Ishikawa (cell line): Measurements from ENCODE around the gene GRB10.

ENCODE experiments used
- CEBPB ChIP-seq: IDR thresholded peaks from 2 replicates; pipeline ENCODE4 v1.6.1; 2012
- CREB1 ChIP-seq: IDR thresholded peaks from 2 replicates; pipeline ENCODE4 v1.6.1; 2012; ENCODE audit warnings: low read depth
- EGR1 ChIP-seq: IDR thresholded peaks from 2 replicates; pipeline ENCODE4 v1.6.1; 2012
- EP300 ChIP-seq: IDR thresholded peaks from 2 replicates; pipeline ENCODE4 v1.6.1; 2012; ENCODE audit warnings: borderline replicate concordance
- FOXM1 ChIP-seq: IDR thresholded peaks from 2 replicates; pipeline ENCODE4 v1.6.1; 2012; ENCODE audit warnings: low read depth, borderline replicate concordance
- MAX ChIP-seq: IDR thresholded peaks from 2 replicates; pipeline ENCODE4 v1.6.1; 2012
- NFIC ChIP-seq: IDR thresholded peaks from 2 replicates; pipeline ENCODE4 v1.6.1; 2012
- RAD21 ChIP-seq: IDR thresholded peaks from 2 replicates; pipeline ENCODE4 v1.6.1; 2012; ENCODE audit warnings: low read depth
- REST ChIP-seq: IDR thresholded peaks from 2 replicates; pipeline ENCODE4 v1.6.1; 2012; ENCODE audit warnings: low read depth, mild to moderate bottlenecking
- TAF1 ChIP-seq: IDR thresholded peaks from 2 replicates; pipeline ENCODE4 v1.6.1; 2012; ENCODE audit warnings: low read depth, mild to moderate bottlenecking
- TCF12 ChIP-seq: IDR thresholded peaks from 2 replicates; pipeline ENCODE4 v1.6.1; 2012; ENCODE audit warnings: low read depth
- TEAD4 ChIP-seq: IDR thresholded peaks from 2 replicates; pipeline ENCODE4 v1.6.1; 2012
- USF1 ChIP-seq: IDR thresholded peaks from 2 replicates; pipeline ENCODE4 v1.6.1; 2012
- YY1 ChIP-seq: IDR thresholded peaks from 2 replicates; pipeline ENCODE4 v1.6.1; 2012; ENCODE audit warnings: low read depth
- ZBTB7A ChIP-seq: IDR thresholded peaks from 2 replicates; pipeline ENCODE4 v1.6.1; 2012; ENCODE audit warnings: low read depth

Gene GRB10

GRCh38 chr7:50782375-50783208 lies at the start of gene GRB10:
GRB10 (minus strand) TSS chr7:50782896; CDS start chr7:50732322, 50,574 bp downstream.
- TF ChIP-seq TEAD4 (no peak), EGR1 (no peak), FOXM1 (no peak), YY1 (no peak), TCF12 (no peak), TAF1 (no peak), CREB1 (no peak), MAX (no peak), RAD21 (peak; percentile 41; the same call in 1 of the 2 replicates), CEBPB (no peak), ZBTB7A (no peak), EP300 (no peak), REST (no peak), USF1 (peak; percentile 71), NFIC (no peak)

- TF ChIP-seq ZBTB7A (no peak), CEBPB (no peak), TEAD4 (no peak), TCF12 (no peak), MAX (no peak), EP300 (no peak), TAF1 (no peak), RAD21 (no peak), NFIC (no peak), USF1 (no peak), REST (no peak), EGR1 (no peak), YY1 (no peak), CREB1 (no peak), FOXM1 (no peak)
Measured at GRCh38 chr7:50828801-50829200, 46.1 kb upstream of the GRB10 start.

GRCh38 chr7:50828116-50828515 lies 45.4 kb upstream of the GRB10 start:
- no peak for TF ChIP-seq CEBPB
- no peak for TF ChIP-seq YY1

GRCh38 chr7:50827281-50827680 lies 44.6 kb upstream of the GRB10 start:
- TF ChIP-seq FOXM1 (no peak), EGR1 (no peak), TAF1 (no peak), ZBTB7A (no peak), USF1 (no peak), NFIC (no peak), REST (no peak), CEBPB (no peak), TEAD4 (no peak), CREB1 (no peak), MAX (no peak), EP300 (no peak), TCF12 (no peak), YY1 (no peak), RAD21 (no peak)
